ENCODE results near the gene GIMAP1. TPM values are rescaled to one million over a fixed set of nuclear protein-coding genes. Genes with fewer than 3 reads are reported as not detected.
A peak's percentile ranks its signal among the peaks of the same experiment; 100 is the strongest.

The GIMAP1 gene
- total and polyA plus RNA-seq, 2 of the 8 experiments (the other 6 are each of a cell fraction or from before 2014, with no cell fraction given), result not detected

DNA sequence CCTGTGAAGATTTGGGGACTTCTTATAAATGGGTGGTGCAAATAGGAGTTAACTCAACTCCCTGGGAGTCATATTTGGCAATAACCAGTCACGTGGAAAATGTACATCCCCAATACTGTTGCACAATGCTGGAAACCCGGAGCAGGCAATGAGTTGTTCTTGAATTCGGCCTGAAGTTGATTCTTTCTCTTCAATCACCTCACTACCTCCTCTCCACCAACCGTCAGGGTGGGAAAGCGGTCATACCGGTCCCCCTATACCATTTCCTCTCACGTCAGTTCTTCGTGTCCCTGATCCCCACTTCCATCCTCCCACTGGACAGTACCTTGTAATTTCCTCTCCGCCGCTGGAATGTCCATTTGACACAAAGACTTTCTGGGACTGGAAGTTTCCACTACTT, 23.6 kb downstream of the GIMAP1 start:
- 84% methylated on average over 10 of the region's 10 CpGs; no CpG with 5 or more reads in 1 of the 2 experiments for WGBS, 2 experiments (ENCODE audit: extremely low coverage in 1 of 2, insufficient coverage in 1 of 2, insufficient read length in 1 of 2, insufficient replicate concordance in 2 of 2, low coverage in 1 of 2, low lambda C conversion rate in 2 of 2, missing lambda C conversion rate in 1 of 2)
- Histone ChIP-seq H4K20me1 (replicated peaks in 1 of 2; ENCODE audit: control insufficient read depth in 1 of 2, insufficient read depth in 2 of 2, low read length in 2 of 2) (peaks cover 10 to 22% of the 10 kb centered on the region in 2 experiments), H3K14ac (ENCODE audit: insufficient read length) (no peak overlapping the region), H2BK120ac (replicated peaks; ENCODE audit: low read depth, low read length) (no peak overlapping the region), H3K18ac (ENCODE audit: extremely low read depth, low read length) (no peak overlapping the region), H2BK20ac (ENCODE audit: low read length) (no peak overlapping the region), H2BK12ac (ENCODE audit: low read depth, low read length) (no peak overlapping the region), H3K4me3 (ENCODE audit: extremely low read depth in 1 of 4, insufficient read depth in 2 of 4, low read depth in 3 of 4, low read length in 4 of 4) (no peak overlapping the region), H2AFZ (ENCODE audit: low read length) (no peak overlapping the region), H3K79me1 (ENCODE audit: low read depth, low read length) (no peaks in the 10 kb centered on the region), H3K23ac (ENCODE audit: insufficient read length) (no peak overlapping the region), H3K4me1 (replicated peaks in 1 of 4; ENCODE audit: control insufficient read depth in 3 of 4, insufficient read depth in 4 of 4, low read length in 3 of 4) (peaks cover 0 to 2% (median 0%) of the 10 kb centered on the region in 4 experiments; a peak in 1 of 7 replicates), H2BK15ac (ENCODE audit: low read length) (no peak overlapping the region), H3K56ac (replicated peaks; ENCODE audit: insufficient read length, low read depth, low read length) (no peak overlapping the region), H3K4me2 (ENCODE audit: insufficient read depth in 1 of 2, low read depth in 2 of 2, low read length in 2 of 2) (no peak overlapping the region), H3K27me3 (replicated peaks in 1 of 4; ENCODE audit: control insufficient read depth in 3 of 4, extremely low read depth in 1 of 4, insufficient read depth in 3 of 4, low read length in 3 of 4) (peaks cover 80 to 97% (median 95%) of the 10 kb centered on the region in 4 experiments), H2AK5ac (ENCODE audit: low read depth, low read length) (no peak overlapping the region), H3K27ac (ENCODE audit: low read depth, low read length) (no peak overlapping the region), H3K4ac (replicated peaks; ENCODE audit: insufficient read length, low read depth, low read length) (no peak overlapping the region), H3K79me2 (ENCODE audit: control insufficient read depth in 1 of 2, insufficient read depth in 2 of 2, low read length in 2 of 2) (no peaks in the 10 kb centered on the region), H2BK5ac (ENCODE audit: low read depth, low read length) (no peak overlapping the region), H3K36me3 (ENCODE audit: control insufficient read depth in 2 of 4, insufficient read depth in 4 of 4, low read length in 3 of 4) (no peaks in the 10 kb centered on the region), H3K9ac (replicated peaks in 1 of 4; ENCODE audit: extremely low read depth in 1 of 4, low read depth in 3 of 4, low read length in 3 of 4) (no peak overlapping the region), H3K23me2 (ENCODE audit: low read depth, low read length) (no peaks in the 10 kb centered on the region), H4K91ac (replicated peaks; ENCODE audit: insufficient read length, low read length) (no peak overlapping the region), H3K9me3 (ENCODE audit: insufficient read depth in 2 of 2, low read depth in 1 of 2, low read length in 1 of 2) (peaks cover 0 to 2% of the 10 kb centered on the region in 2 experiments; a peak in 1 of 4 replicates), H4K8ac (ENCODE audit: extremely low read depth, insufficient read depth, low read length) (no peak overlapping the region), H4K5ac (ENCODE audit: insufficient read length, low read depth, low read length) (no peak overlapping the region)
- POLR2A ChIA-PET (ENCODE audit: partially characterized antibody), result no interaction called here
- FAIRE-seq (no peak), DNase-seq (ENCODE audit: low read depth in 1 of 2, low spot score in 2 of 2) (no peak)
- TF ChIP-seq, protein P1, sequence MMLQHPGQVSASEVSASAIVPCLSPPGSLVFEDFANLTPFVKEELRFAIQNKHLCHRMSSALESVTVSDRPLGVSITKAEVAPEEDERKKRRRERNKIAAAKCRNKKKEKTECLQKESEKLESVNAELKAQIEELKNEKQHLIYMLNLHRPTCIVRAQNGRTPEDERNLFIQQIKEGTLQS (IDR thresholded peaks at IDR 0.05; ENCODE audit: insufficient read depth, low read depth, low read length), result no peak
- TF ChIP-seq SUZ12 (IDR thresholded peaks at IDR 0.05; ENCODE audit: low read length) (peak; percentile 31; the same call in 1 of the 2 replicates), TBP (IDR thresholded peaks at IDR 0.05; ENCODE audit: low read depth, low read length) (no peak)
- CTCF ChIA-PET (ENCODE audit: partially characterized antibody), result no interaction called here

All from H1 (cell line).